Upper lobe of left lung (tissue), 6 donors: ENCODE measurements around the gene TMEM81. TPM values are rescaled to one million over a fixed set of nuclear protein-coding genes. Genes with fewer than 3 reads are reported as not detected.

Experiments
- ATAC-seq, 2 donors: fragments of 200-7000 bp; cut with Tn5 transposase; one replicate each; pipeline ENCODE4 v1.9.1; 2022; ENCODE audit warnings: mild to moderate bottlenecking in 2 of 2, moderate library complexity in 2 of 2; ENCODE audit not compliant: low FRiP score in 2 of 2
- DNase-seq, 2 donors: peaks; one replicate each; pipeline ENCODE4 v3.0.0-alpha.2; 2019 to 2020
- H3K27ac ChIP-seq, 4 donors: fragments of 200-600 bp; sonication (generic); one replicate each; pipeline ENCODE4 v1.5.1; 2016 to 2019
- H3K27me3 ChIP-seq, 4 donors: fragments of 200-600 bp; sonication (generic); one replicate each; pipeline ENCODE4 v1.5.1; 2017 to 2019
- H3K36me3 ChIP-seq, 4 donors: fragments of 200-600 bp; sonication (generic); one replicate each; pipeline ENCODE4 v1.5.1; 2016 to 2019
- H3K4me1 ChIP-seq, 4 donors: fragments of 200-600 bp; sonication (generic); one replicate each; pipeline ENCODE4 v1.5.1; 2018 to 2019
- H3K4me3 ChIP-seq, 4 donors: fragments of 200-600 bp; sonication (generic); one replicate each; pipeline ENCODE4 v1.5.1; 2017 to 2019; ENCODE audit warnings: mild to moderate bottlenecking in 2 of 4, moderate library complexity in 1 of 4
- H3K9me3 ChIP-seq, 4 donors: fragments of 200-600 bp; sonication (generic); one replicate each; pipeline ENCODE4 v1.5.1; 2018 to 2019
- EP300 ChIP-seq, 4 donors: sonication (generic); formaldehyde crosslinking; IDR thresholded peaks; one replicate each; pipeline ENCODE4 v1.5.1; 2017; ENCODE audit warnings: antibody characterized with exemption in 4 of 4, control low read depth in 2 of 4
- POLR2A ChIP-seq, 4 donors: fragments of 450-650 bp; IDR thresholded peaks; one replicate each; pipeline ENCODE4 v1.5.1; 2016 to 2017; ENCODE audit warnings: antibody characterized with exemption in 4 of 4, mild to moderate bottlenecking in 2 of 4
- POLR2AphosphoS5 ChIP-seq, 2 donors: sonication (generic); formaldehyde crosslinking; IDR thresholded peaks; one replicate each; pipeline ENCODE4 v1.5.1; 2017; ENCODE audit warnings: antibody characterized with exemption in 2 of 2
- WGBS, 2 donors: methylation state at CpG; one replicate each; pipeline ENCODE4 v1.1.5; 2017 to 2018; 5-methylcytosine and 5-hydroxymethylcytosine counted together
- total RNA-seq, 6 donors: library from RNA; depleted of rRNA in 4 of 6; stranded (reverse); fragments of >200 nt in 4 of 6; gene quantifications; one replicate each; pipeline versions ENCODE4 v1.1.0 to v1.2.1, GENCODE V29; 2016 to 2021
- TF ChIP-seq, protein P1 (sequence below), 6 experiments: fragments of 450-650 bp in 4 of 6; fragments of 200-600 bp in 2 of 6; sonication (generic) in 2 of 6; IDR thresholded peaks; one replicate each; pipeline ENCODE4 v1.5.1; 2016 to 2019; ENCODE audit warnings: antibody characterized with exemption in 6 of 6
- donor health status: DM: no; HTN: no; CAD: no; lungs with moderate emphysema.
- donor health status: DM: no; HTN: yes; CAD: no; lungs with severe emphysema.

Gene TMEM81, protein sequence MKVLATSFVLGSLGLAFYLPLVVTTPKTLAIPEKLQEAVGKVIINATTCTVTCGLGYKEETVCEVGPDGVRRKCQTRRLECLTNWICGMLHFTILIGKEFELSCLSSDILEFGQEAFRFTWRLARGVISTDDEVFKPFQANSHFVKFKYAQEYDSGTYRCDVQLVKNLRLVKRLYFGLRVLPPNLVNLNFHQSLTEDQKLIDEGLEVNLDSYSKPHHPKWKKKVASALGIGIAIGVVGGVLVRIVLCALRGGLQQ
- 1 to 10 TPM; 1.2 to 7.2 (median 2.8) TPM for total RNA-seq

DNA sequence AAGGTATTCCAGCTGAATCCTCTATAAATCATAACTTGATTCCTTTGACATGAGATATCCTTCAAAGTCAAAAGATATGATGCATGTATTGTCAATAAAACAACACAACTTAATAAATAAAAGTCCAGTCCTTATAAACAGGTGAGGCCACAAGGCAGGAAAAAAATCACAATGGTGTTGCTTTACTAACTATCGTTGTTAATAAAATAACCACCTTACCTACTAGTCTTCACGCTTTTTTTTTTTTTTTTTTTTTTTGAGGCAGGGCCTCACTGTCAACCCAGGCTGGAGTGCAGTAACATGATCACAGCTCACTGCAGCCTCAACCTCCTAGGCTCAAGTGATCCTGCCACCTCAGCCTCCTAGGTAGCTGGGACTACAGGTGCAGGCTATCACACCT is at the start of gene TMEM81:
TSS of gene TMEM81 (minus strand) at position 101 of the 400 bp plus-strand sequence. CDS start 140 bp downstream, outside the sequence.
- Histone ChIP-seq H3K9me3 (no peaks in the 10 kb centered on the region), H3K27me3 (no peaks in the 10 kb centered on the region), H3K4me1 (no peaks in the 10 kb centered on the region), H3K36me3 (peaks cover 14 to 59% (median 31%) of the 10 kb centered on the region in 4 donors), H3K4me3 (no peak within 1 kb of the TSS), H3K27ac (no peak within 1 kb of the TSS)
- ATAC-seq = no peak
- TF ChIP-seq, protein P1, sequence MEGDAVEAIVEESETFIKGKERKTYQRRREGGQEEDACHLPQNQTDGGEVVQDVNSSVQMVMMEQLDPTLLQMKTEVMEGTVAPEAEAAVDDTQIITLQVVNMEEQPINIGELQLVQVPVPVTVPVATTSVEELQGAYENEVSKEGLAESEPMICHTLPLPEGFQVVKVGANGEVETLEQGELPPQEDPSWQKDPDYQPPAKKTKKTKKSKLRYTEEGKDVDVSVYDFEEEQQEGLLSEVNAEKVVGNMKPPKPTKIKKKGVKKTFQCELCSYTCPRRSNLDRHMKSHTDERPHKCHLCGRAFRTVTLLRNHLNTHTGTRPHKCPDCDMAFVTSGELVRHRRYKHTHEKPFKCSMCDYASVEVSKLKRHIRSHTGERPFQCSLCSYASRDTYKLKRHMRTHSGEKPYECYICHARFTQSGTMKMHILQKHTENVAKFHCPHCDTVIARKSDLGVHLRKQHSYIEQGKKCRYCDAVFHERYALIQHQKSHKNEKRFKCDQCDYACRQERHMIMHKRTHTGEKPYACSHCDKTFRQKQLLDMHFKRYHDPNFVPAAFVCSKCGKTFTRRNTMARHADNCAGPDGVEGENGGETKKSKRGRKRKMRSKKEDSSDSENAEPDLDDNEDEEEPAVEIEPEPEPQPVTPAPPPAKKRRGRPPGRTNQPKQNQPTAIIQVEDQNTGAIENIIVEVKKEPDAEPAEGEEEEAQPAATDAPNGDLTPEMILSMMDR (IDR thresholded peaks at IDR 0.05) = no peak
- TF ChIP-seq POLR2A (IDR thresholded peaks at IDR 0.05) (no peak), POLR2AphosphoS5 (IDR thresholded peaks at IDR 0.05) (no peak), EP300 (IDR thresholded peaks at IDR 0.05) (no peak)
- DNase-seq = no peak
- WGBS, 2 donors = 93 to 95% methylated on average over 2 of the region's 2 CpGs

DNA sequence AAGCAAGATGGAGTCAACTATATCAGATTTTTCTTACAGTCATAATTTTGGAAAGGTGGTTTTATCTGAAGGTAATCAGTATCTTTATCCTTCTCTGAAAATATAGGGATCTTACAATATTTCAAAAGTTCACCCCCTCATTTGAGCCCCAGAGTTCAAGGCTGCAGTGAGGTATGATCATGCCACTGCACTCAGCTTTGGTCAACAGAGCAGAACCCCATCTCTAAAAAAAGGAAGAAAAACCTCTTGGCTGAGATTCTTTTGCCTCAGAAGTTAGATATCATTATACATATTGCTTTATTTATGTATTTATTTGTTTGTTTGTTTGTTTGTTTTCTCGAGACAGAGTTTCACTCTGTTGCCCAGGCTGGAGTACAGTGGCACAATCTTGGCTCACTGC is 49.0 kb upstream of the TMEM81 start:
- H3K36me3 ChIP-seq = no peaks in the 10 kb centered on the region
- TF ChIP-seq, protein P1 (IDR thresholded peaks at IDR 0.05) = no peak
- TF ChIP-seq POLR2A (IDR thresholded peaks at IDR 0.05) (no peak), EP300 (IDR thresholded peaks at IDR 0.05) (no peak), POLR2AphosphoS5 (IDR thresholded peaks at IDR 0.05) (no peak)
- no peak overlapping the region for H3K27ac ChIP-seq
- H3K4me1 ChIP-seq = no peaks in the 10 kb centered on the region
- DNase-seq (no peak), ATAC-seq (no peak)
- H3K4me3 ChIP-seq = no peak overlapping the region
- no peaks in the 10 kb centered on the region for H3K27me3 ChIP-seq
- 56 to 67% methylated on average over 1 of the region's 1 CpG for WGBS, 2 donors
- H3K9me3 ChIP-seq = no peaks in the 10 kb centered on the region

DNA sequence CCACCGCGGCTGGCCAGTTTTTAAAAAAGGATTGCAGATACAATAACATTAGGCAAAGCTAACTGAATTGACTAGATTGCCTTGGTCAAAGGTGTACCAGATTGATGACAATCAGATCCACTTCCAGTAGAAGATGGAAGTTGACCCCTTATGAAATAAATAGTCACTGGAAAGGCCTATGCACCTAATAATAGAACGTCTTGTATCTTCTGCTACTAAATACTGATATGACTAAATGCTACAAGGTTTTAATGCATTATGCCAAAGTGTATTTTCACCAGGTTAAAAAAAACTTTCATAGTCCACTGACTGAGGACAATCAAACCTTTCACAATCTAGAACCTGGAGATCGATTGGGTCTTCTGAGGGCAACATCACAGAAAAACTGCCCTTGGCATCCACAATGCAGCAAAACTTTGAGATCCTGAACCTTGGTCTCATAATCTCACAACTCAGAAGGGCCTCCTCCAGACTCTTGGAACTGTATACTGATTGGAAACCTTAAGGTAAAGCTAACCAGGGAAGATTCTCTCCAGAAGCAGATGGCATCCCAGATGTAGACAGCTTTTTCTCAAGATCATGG is 45.3 kb upstream of the TMEM81 start:
- no peak overlapping the region for H3K27ac ChIP-seq
- H3K9me3 ChIP-seq = no peaks in the 10 kb centered on the region
- H3K4me3 ChIP-seq = no peak overlapping the region
- no peaks in the 10 kb centered on the region for H3K36me3 ChIP-seq
- TF ChIP-seq POLR2AphosphoS5 (IDR thresholded peaks at IDR 0.05) (no peak), POLR2A (IDR thresholded peaks at IDR 0.05) (no peak), EP300 (IDR thresholded peaks at IDR 0.05) (no peak)
- TF ChIP-seq, protein P1 (IDR thresholded peaks at IDR 0.05) = no peak
- no peak for ATAC-seq
- no peaks in the 10 kb centered on the region for H3K4me1 ChIP-seq
- DNase-seq = no peak
- H3K27me3 ChIP-seq = no peaks in the 10 kb centered on the region
- WGBS, 2 donors = 83 to 84% methylated on average over 4 of the region's 4 CpGs

DNA sequence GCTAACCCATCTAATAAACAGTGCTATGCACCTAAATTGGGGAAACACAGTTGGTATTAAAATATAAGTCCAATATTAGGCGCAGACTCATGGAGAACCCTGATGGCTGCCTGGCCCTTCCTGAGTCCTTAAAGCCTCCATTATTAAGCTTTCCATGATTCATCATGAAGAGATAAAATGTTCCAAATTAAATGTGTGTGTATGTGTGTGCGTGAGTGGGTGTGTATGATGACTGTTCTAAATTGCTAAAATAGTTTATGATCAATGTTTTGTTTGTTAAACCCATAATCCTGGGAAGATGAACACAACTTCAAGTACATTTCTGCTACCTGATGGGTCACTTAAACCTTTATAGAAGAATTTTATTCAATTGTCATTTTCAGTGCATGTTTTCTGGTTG is 43.8 kb upstream of the TMEM81 start:
- Histone ChIP-seq H3K9me3 (no peaks in the 10 kb centered on the region), H3K36me3 (no peaks in the 10 kb centered on the region), H3K27me3 (no peaks in the 10 kb centered on the region), H3K27ac (no peak overlapping the region), H3K4me3 (no peak overlapping the region), H3K4me1 (peaks cover 0 to 1% (median under 1%) of the 10 kb centered on the region in 4 donors)
- TF ChIP-seq EP300 (IDR thresholded peaks at IDR 0.05) = no peak
- ATAC-seq = no peak
- no peak for DNase-seq
- WGBS, 2 donors = 90 to 92% methylated on average over 2 of the region's 2 CpGs

DNA sequence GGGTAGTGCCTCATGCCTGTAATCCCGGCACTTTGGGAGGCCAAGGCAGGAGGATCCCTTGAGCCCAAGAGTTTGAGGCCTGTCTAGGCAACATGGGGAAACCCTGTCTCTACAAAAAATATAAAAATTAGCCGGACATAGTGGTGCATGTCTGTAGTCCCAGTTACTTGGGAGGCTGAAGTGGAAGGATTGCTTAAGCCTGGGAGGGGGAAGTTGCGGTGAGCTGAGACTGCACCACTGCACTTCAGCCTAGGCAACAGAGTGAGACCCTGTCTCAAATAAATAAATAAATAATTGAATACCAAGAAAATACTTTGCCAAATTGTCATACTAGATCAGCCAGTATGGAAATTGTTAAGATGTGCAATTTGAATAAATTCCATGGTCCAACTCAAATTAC is 43.4 kb upstream of the TMEM81 start:
- WGBS, 2 donors = 70 to 77% methylated on average over 3 of the region's 3 CpGs
- no peaks in the 10 kb centered on the region for H3K9me3 ChIP-seq
- H3K4me1 ChIP-seq = peaks cover 3 to 5% (median 5%) of the 10 kb centered on the region in 4 donors
- H3K27me3 ChIP-seq = no peaks in the 10 kb centered on the region
- peak in 1 of 2 donors; percentile 29 for DNase-seq
- no peak for TF ChIP-seq EP300 (IDR thresholded peaks at IDR 0.05)
- no peaks in the 10 kb centered on the region for H3K36me3 ChIP-seq
- no peak overlapping the region for H3K4me3 ChIP-seq
- H3K27ac ChIP-seq = no peak overlapping the region
- ATAC-seq = no peak

DNA sequence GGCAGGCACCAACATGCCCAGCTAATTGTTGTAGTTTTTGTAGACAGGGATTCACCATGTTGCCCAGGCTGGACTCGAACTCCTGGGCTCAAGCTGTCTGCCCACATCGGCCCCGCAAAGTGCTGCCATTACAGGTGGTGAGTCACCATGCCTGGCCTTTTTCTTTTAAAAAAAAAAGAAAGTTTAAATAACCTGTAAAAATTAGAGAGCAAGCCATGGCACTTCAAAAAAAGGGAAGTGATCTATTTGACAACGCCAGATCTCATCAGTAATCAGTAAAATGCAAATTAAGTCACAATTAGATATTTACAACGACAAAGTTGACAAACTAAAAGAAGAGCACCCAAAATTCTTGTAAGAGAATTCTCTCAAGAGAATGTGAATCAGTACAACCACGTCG is 40.5 kb upstream of the TMEM81 start:
- DNase-seq (no peak), ATAC-seq (no peak)
- H3K4me1 ChIP-seq = peaks cover 18 to 25% (median 20%) of the 10 kb centered on the region in 4 donors
- H3K27me3 ChIP-seq = no peaks in the 10 kb centered on the region
- no peak overlapping the region for H3K27ac ChIP-seq
- TF ChIP-seq, protein P1 (IDR thresholded peaks at IDR 0.05) = no peak
- TF ChIP-seq EP300 (IDR thresholded peaks at IDR 0.05) (no peak), POLR2AphosphoS5 (IDR thresholded peaks at IDR 0.05) (no peak), POLR2A (IDR thresholded peaks at IDR 0.05) (no peak)
- WGBS, 2 donors = 81 to 83% methylated on average over 7 of the region's 7 CpGs
- H3K9me3 ChIP-seq = no peaks in the 10 kb centered on the region
- no peaks in the 10 kb centered on the region for H3K36me3 ChIP-seq
- H3K4me3 ChIP-seq = no peak overlapping the region
